Stimulated activated CD8-positive, alpha-beta memory T cell treated with anti-CD3 and anti-CD28 coated beads, Interleukin-15, amount 100 ng/mL, for 1 hour (primary cell): ENCODE results near the gene PABPN1.

ENCODE experiments used
- DNase-seq: peaks from one replicate; pipeline ENCODE4 v3.0.0-alpha.2; 2020; ENCODE audit warnings: low read depth

The PABPN1 gene

GRCh38 chr14:23326491-23327332 lies 5.5 kb downstream of the PABPN1 start:
- DNase-seq: no peak

- peak; percentile 42 for DNase-seq
Measured at GRCh38 chr14:23327947-23328744, 6.9 kb downstream of the PABPN1 start.

GRCh38 chr14:23335623-23336022 lies 14.4 kb downstream of the PABPN1 start:
- DNase-seq: no peak

GRCh38 chr14:23339506-23340268 lies 18.4 kb downstream of the PABPN1 start:
- DNase-seq: no peak

GRCh38 chr14:23344481-23344880 lies 23.2 kb downstream of the PABPN1 start:
- no peak for DNase-seq

GRCh38 chr14:23345987-23346692 lies 24.9 kb downstream of the PABPN1 start:
- no peak for DNase-seq

GRCh38 chr14:23346693-23347405 lies 25.6 kb downstream of the PABPN1 start:
- no peak for DNase-seq

GRCh38 chr14:23347406-23348296 lies 26.4 kb downstream of the PABPN1 start:
- DNase-seq: no peak

- no peak for DNase-seq
Measured at GRCh38 chr14:23348297-23348655, 27.0 kb downstream of the PABPN1 start.

- DNase-seq: no peak
Measured at GRCh38 chr14:23349156-23349845, 28.0 kb downstream of the PABPN1 start.

GRCh38 chr14:23351681-23352505 lies 30.6 kb downstream of the PABPN1 start:
- no peak for DNase-seq

GRCh38 chr14:23352506-23353432 lies 31.5 kb downstream of the PABPN1 start, which contains the start of gene SLC22A17:
Gene SLC22A17, minus strand, starts transcription at chr14:23352887.
- DNase-seq: peak; percentile 17

GRCh38 chr14:23353433-23353780 lies 32.1 kb downstream of the PABPN1 start:
- no peak for DNase-seq

GRCh38 chr14:23354990-23355389 lies 33.7 kb downstream of the PABPN1 start:
- DNase-seq: no peak

- no peak for DNase-seq
Measured at GRCh38 chr14:23355871-23356435, 34.7 kb downstream of the PABPN1 start.

GRCh38 chr14:23356662-23357061 lies 35.4 kb downstream of the PABPN1 start:
- DNase-seq: no peak

- no peak for DNase-seq
Measured at GRCh38 chr14:23357261-23357660, 36.0 kb downstream of the PABPN1 start.
